Esophagus (tissue), 2 donors: Measurements from ENCODE around the gene ATP8A2. TPM values are rescaled to one million over a fixed set of nuclear protein-coding genes. Genes with fewer than 3 reads are reported as not detected.

Experiments used
- H3K27ac ChIP-seq, 2 donors: one replicate each; pipeline ENCODE4 v1.5.1; 2013; ENCODE audit warnings: low read depth in 2 of 2, mild to moderate bottlenecking in 2 of 2, inconsistent platforms in 1 of 2, low read length in 1 of 2, moderate library complexity in 1 of 2
- H3K27me3 ChIP-seq, 2 donors: one replicate each; pipeline ENCODE4 v1.6.1; 2013; ENCODE audit warnings: low read length in 2 of 2, control low read depth in 1 of 2, mild to moderate bottlenecking in 1 of 2; ENCODE audit not compliant: insufficient read depth in 2 of 2, control insufficient read depth in 1 of 2
- H3K36me3 ChIP-seq, 2 donors: one replicate each; pipeline ENCODE4 v1.6.1; 2013; ENCODE audit warnings: low read length in 1 of 2; ENCODE audit not compliant: control insufficient read depth in 2 of 2, insufficient read depth in 2 of 2
- H3K4me1 ChIP-seq, 2 donors: one replicate each; pipeline ENCODE4 v1.6.1; 2013; ENCODE audit warnings: low read length in 1 of 2; ENCODE audit not compliant: control insufficient read depth in 2 of 2, insufficient read depth in 2 of 2
- H3K4me3 ChIP-seq, 2 donors: one replicate each; pipeline ENCODE4 v1.5.1; 2013; ENCODE audit warnings: low read length in 2 of 2, mild to moderate bottlenecking in 2 of 2, low read depth in 1 of 2, moderate library complexity in 1 of 2
- H3K9me3 ChIP-seq, 2 donors: one replicate each; pipeline ENCODE4 v1.6.1; 2013; ENCODE audit warnings: mild to moderate bottlenecking in 2 of 2, low read depth in 1 of 2, low read length in 1 of 2, moderate library complexity in 1 of 2; ENCODE audit not compliant: control insufficient read depth in 2 of 2, insufficient read depth in 1 of 2
- WGBS, 2 donors: extraction: QIAGEN DNeasy Blood & Tissue Kit; methylation state at CpG; one replicate each; pipeline ENCODE4 v1.1.7; 2013; 5-methylcytosine and 5-hydroxymethylcytosine counted together
- polyA plus RNA-seq, 2 donors: library from polyadenylated mRNA; stranded (reverse); fragments of 200-250 nt; gene quantifications; one replicate each; pipeline ENCODE4 v1.2.3, GENCODE V29; 2013
- donor health status: healthy with polysubstance abuse.
- donor health status: Bipolar disorder and iron deficiency.

ATP8A2 gene
- polyA plus RNA-seq, 2 donors = 0.01 TPM; not detected in 1

DNA sequence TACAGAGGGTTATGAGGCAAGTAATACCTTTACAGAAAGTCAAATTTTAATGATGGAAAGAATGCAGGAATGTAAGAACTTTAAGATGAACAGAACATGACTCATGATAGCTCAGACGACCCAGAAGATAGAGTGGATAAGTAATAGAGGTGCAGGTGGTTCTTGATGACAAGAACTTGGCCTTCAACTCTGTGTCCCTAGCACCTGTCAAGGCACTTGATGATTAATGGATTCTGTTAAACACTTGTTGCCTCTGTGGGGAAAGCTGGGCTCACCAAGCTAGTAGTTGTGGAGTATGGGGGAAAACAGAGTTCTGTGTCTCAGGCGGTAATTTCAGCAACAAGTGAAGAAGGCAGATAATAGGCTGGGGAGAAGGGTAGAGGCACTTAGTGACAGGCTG, 306.2 kb downstream of the ATP8A2 start:
- WGBS, 2 donors = 65 to 68% methylated on average over 2 of the region's 2 CpGs
- Histone ChIP-seq H3K9me3 (peaks cover 0 to 2% of the 10 kb centered on the region in 2 donors), H3K27ac (no peak overlapping the region), H3K4me1 (no peaks in the 10 kb centered on the region), H3K4me3 (no peak overlapping the region), H3K36me3 (no peaks in the 10 kb centered on the region), H3K27me3 (no peaks in the 10 kb centered on the region)

DNA sequence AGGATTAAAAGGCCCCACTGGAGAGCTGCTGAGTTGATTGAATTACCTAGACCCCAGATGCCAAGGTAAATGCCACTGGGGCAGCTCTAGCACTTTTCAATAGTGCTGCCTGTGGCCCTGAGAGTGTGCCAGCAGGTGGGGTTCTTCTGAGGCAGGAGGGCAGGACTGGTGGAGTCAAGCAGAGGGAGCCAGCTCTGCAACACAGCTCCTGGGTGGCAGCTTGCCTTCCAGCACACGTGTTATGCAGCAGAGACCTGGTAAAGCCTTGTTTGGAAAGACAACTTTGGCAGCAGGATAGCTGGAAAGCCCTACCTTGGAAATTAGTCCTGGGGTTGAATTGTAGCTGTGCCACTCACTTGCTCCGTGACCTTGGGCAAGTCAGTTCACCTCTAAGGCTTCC, 306.6 kb downstream of the ATP8A2 start:
- Histone ChIP-seq H3K27ac (no peak overlapping the region), H3K36me3 (no peaks in the 10 kb centered on the region), H3K9me3 (peaks cover 0 to 2% of the 10 kb centered on the region in 2 donors), H3K4me3 (no peak overlapping the region), H3K4me1 (no peaks in the 10 kb centered on the region), H3K27me3 (no peaks in the 10 kb centered on the region)
- 45 to 48% methylated on average over 2 of the region's 2 CpGs for WGBS, 2 donors

DNA sequence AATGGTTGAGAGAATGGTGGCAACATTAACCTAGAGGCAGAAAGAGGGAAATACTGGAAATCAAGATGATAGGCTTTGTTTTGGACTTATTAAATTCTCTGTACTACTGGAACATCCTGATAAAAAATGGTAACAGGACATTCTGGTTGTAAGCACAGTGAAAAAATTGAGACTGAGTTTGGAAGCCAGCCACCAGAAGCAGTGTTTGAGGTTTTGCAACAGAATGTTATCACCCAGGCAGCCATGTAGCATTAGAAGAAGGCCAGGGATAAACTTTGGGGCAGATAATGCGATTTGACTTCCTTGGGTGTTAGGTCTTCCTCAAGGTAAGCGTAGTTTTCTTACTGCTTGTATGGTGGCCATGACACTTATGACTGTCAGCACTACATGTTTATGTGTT, 307.4 kb downstream of the ATP8A2 start:
- Histone ChIP-seq H3K4me1 (no peaks in the 10 kb centered on the region), H3K9me3 (peaks cover 0 to 2% of the 10 kb centered on the region in 2 donors), H3K4me3 (no peak overlapping the region), H3K27ac (no peak overlapping the region), H3K27me3 (no peaks in the 10 kb centered on the region), H3K36me3 (no peaks in the 10 kb centered on the region)
- WGBS, 2 donors = 84 to 88% methylated on average over 2 of the region's 2 CpGs

DNA sequence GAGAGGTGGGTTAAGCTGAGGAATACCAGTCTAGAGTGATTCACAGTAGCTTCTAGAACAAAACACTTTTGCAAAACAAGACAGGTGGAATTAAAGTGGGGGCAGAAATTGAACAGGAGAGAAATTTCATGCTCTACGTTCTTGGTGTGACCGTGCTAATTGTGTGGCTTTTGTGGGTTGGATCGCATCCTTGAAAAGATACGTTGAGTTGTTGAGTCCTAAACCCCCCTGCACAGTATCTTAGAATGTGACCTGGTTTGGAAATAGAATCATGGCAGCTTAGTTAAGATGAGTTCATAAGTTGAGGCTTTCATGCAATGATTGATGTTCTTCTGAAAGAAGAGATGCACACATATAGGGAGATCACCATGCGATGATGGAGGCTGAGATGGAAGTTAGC, 308.2 kb downstream of the ATP8A2 start:
- Histone ChIP-seq H3K27ac (no peak overlapping the region), H3K4me1 (no peaks in the 10 kb centered on the region), H3K36me3 (no peaks in the 10 kb centered on the region), H3K4me3 (no peak overlapping the region), H3K27me3 (no peaks in the 10 kb centered on the region), H3K9me3 (peaks cover 0 to 2% of the 10 kb centered on the region in 2 donors)
- 75 to 89% methylated on average over 5 of the region's 5 CpGs for WGBS, 2 donors

DNA sequence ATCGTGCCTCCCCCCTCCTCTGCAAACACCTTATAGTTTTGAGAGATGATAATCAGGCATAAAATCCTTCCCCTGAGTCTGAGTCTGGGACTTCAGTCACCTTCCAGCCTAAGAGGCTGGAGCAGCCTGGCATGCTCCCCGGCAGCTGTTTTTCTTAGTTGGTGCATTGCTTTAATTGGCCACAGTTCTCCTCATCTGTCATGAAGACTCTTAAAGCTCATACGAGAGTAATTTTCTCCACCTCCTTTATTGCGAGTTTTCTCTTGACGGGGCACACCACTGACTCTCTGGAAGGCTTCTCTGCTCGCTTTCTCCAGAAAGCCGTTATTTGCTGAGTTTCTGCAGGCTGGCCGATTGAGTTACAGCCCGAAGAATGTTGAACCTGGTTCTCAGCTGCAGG, 310.5 kb downstream of the ATP8A2 start:
- 88 to 91% methylated on average over 9 of the region's 9 CpGs for WGBS, 2 donors
- no peaks in the 10 kb centered on the region for H3K4me1 ChIP-seq
- peaks cover 0 to 2% of the 10 kb centered on the region in 2 donors for H3K9me3 ChIP-seq
- H3K4me3 ChIP-seq = no peak overlapping the region
- no peaks in the 10 kb centered on the region for H3K27me3 ChIP-seq
- H3K27ac ChIP-seq = no peak overlapping the region
- H3K36me3 ChIP-seq = no peaks in the 10 kb centered on the region

DNA sequence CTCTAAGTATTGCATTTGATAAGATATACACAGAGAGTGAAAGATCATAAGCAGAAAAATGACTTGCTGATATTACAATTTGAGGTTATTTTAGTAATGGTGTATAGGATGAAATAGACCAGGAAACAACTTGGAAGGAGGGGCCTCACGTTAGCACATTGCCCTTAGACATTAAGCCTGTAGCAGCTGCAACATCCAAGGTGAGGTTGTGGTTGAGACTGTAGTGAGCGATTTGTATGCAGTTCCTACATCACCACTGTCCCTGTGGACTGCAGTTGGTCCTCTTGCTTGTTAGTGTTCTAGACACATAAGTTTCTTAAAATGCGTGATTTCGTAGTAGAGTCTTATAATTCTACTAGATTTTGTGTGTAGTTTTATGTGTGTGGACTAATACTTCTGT, 311.3 kb downstream of the ATP8A2 start:
- Histone ChIP-seq H3K27me3 (no peaks in the 10 kb centered on the region), H3K4me1 (no peaks in the 10 kb centered on the region), H3K9me3 (peaks cover 0 to 2% of the 10 kb centered on the region in 2 donors), H3K27ac (no peak overlapping the region), H3K36me3 (no peaks in the 10 kb centered on the region), H3K4me3 (no peak overlapping the region)
- 86 to 88% methylated on average over 4 of the region's 4 CpGs for WGBS, 2 donors

DNA sequence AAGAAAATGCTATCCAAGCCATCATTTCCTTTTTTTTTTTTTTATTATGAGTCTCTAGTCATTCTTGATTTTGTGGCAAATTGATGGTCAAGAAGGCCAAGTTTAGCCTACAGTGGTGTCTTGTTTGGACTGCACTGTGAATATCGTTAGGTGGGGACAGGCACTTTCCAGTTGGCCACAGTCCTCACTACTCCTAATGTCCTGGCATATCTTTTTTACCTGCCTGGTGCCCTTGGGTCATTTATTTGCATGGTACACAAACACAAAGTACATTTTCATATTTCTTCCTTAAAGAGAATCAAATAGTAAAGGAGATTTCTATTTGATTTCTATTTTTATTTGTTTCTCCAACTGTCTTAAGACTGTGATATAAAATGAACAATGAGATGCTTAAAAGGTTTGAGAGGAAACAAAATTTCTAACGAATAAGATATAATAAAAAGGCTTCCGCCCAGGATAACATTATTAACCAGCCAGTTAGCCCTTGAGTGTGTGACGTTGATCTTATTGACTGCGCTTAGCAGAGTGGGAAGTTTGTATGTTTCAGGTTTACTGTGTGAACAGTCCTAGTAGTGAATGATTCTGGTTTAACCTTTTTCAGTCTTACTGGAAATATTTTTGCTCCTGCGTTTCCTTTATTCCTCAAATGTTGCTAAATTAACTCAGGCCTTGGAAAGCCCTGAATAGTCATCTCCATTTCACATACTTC, 312.0 kb downstream of the ATP8A2 start:
- H3K27ac ChIP-seq = no peak overlapping the region
- H3K27me3 ChIP-seq = no peaks in the 10 kb centered on the region
- WGBS, 2 donors = 81 to 90% methylated on average over 6 of the region's 6 CpGs
- no peaks in the 10 kb centered on the region for H3K36me3 ChIP-seq
- no peak overlapping the region for H3K4me3 ChIP-seq
- no peaks in the 10 kb centered on the region for H3K4me1 ChIP-seq
- H3K9me3 ChIP-seq = no peaks in the 10 kb centered on the region

DNA sequence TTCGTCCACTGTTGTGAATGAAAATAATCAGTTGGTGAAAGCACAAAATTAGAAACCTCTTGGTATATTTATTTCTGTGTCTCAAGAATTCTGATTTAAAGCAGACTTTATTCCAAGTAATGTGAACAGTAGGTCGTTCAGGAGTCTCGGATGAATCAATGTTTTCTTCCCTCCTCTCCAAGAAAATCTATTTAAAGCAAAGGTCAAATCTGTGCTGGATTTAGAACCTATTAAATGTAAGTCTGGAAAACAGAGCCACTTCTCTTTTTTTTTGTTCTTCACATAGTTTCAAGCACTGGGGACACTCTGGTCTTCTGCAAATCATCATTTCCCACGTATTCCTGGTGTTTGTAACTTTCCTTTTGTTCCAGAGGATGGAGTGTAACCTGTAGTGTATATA, 312.7 kb downstream of the ATP8A2 start:
- Histone ChIP-seq H3K36me3 (no peaks in the 10 kb centered on the region), H3K4me1 (no peaks in the 10 kb centered on the region), H3K27ac (no peak overlapping the region), H3K9me3 (no peaks in the 10 kb centered on the region), H3K27me3 (no peaks in the 10 kb centered on the region), H3K4me3 (no peak overlapping the region)
- 72% methylated on average over 4 of the region's 4 CpGs for WGBS, 2 donors

DNA sequence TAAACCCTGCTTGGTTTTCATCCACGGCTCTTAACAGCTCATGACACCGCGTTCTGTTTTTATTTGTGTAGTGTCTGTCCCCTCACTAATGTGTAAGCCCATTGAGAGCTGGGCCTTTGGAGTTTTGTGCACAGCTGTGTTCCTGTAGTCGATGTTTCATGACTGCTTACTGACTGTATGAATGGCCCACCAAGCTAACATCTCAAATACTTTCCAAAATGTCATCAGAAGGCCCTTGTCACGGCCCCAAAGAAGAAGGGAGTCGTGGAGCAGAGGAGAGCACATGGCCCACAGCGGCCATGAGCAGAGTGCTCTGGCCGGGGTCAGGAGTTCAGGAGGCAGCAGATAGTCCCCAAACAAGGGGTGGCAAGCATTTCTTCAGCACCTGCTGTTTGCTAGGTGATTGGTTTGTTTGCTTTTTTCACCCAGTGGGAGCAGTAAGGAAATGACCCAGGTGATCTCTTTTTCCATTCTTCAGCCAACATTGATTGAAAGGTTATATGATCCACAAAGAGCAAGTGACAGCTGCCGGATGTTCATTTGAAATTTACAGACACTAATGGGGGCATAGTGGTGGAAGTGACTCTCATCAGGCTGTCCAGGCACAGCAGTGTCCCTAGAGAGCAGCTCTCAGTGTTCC, 315.2 kb downstream of the ATP8A2 start:
- no peaks in the 10 kb centered on the region for H3K4me1 ChIP-seq
- WGBS, 2 donors = 84 to 86% methylated on average over 9 of the region's 9 CpGs
- H3K36me3 ChIP-seq = no peaks in the 10 kb centered on the region
- no peaks in the 10 kb centered on the region for H3K27me3 ChIP-seq
- H3K27ac ChIP-seq = no peak overlapping the region
- no peak overlapping the region for H3K4me3 ChIP-seq
- no peaks in the 10 kb centered on the region for H3K9me3 ChIP-seq
